ENCODE data around the gene PYY. TPM values are rescaled to one million over a fixed set of nuclear protein-coding genes. Genes with fewer than 3 reads are reported as not detected.
"Not testable (repeated sequence)": the region's sequence is repeated elsewhere in the genome, so short reads cannot be mapped to it uniquely, and the experiment has no call there.

Gene PYY
- total RNA-seq, 1 experiment from 2014 or later, result 2.0 TPM

GRCh38 chr17:43939886-43940285 lies 13.9 kb downstream of the PYY start:
- H3K23me2 ChIP-seq (ENCODE audit: insufficient read length, low read depth, low read length, poor library complexity, severe bottlenecking), result no peaks in the 10 kb centered on the region
- no peak overlapping the region for H3T11ph ChIP-seq (ENCODE audit: low read length)
- H3K27me3 Mint-ChIP-seq (ENCODE audit: low read depth), result peaks cover 51% of the 10 kb centered on the region
- H3K18ac ChIP-seq (ENCODE audit: insufficient read length, low read depth, low read length), result no peak overlapping the region
- no peaks in the 10 kb centered on the region for H3K36me3 Mint-ChIP-seq (ENCODE audit: insufficient read depth in 1 of 3, low read depth in 3 of 3)
- no peak overlapping the region for H4K5ac ChIP-seq (ENCODE audit: insufficient read length, low read depth, low read length)
- no peak overlapping the region for H3K27ac ChIP-seq (ENCODE audit: insufficient read length, low read depth, low read length)
- no peaks in the 10 kb centered on the region for H4K20me1 ChIP-seq (ENCODE audit: control insufficient read depth, insufficient read depth, insufficient read length)
- no peak overlapping the region for H3K4ac ChIP-seq (ENCODE audit: low read depth, low read length)
- H3K79me1 ChIP-seq (ENCODE audit: insufficient read depth, low read depth, low read length, poor library complexity, severe bottlenecking), result no peaks in the 10 kb centered on the region
- no peak for TF ChIP-seq CTCF (conservative IDR thresholded peaks at IDR 0.05)
- no peaks in the 10 kb centered on the region for H3K9me3 ChIP-seq (ENCODE audit: control insufficient read depth, low read depth, low read length)
- no peaks in the 10 kb centered on the region for H3K79me2 ChIP-seq (ENCODE audit: insufficient read depth, low read length)
- no peaks in the 10 kb centered on the region for H3K9me3 Mint-ChIP-seq
- H3K4me1 Mint-ChIP-seq, result peaks cover 9 to 20% of the 10 kb centered on the region in 2 experiments
- no peak overlapping the region for H3K23ac ChIP-seq (ENCODE audit: insufficient read length, low read depth, low read length)
- H3K27me3 ChIP-seq (ENCODE audit: insufficient read depth, low read length), result peaks cover 4% of the 10 kb centered on the region
- no peak overlapping the region for H3K4me2 ChIP-seq (ENCODE audit: insufficient read depth, insufficient read length, low read length)
- H3K9ac ChIP-seq (ENCODE audit: extremely low read depth, insufficient read length, low read length), result no peak overlapping the region
- H3K4me3 Mint-ChIP-seq, result no peak overlapping the region
- no peak overlapping the region for H2BK12ac ChIP-seq (ENCODE audit: insufficient read length, low read depth, low read length)
- no peak overlapping the region for H2BK120ac ChIP-seq (ENCODE audit: low read depth, low read length, poor library complexity, severe bottlenecking)
- H2BK20ac ChIP-seq (ENCODE audit: low read depth, low read length, poor library complexity, severe bottlenecking), result no peak overlapping the region
- H4K91ac ChIP-seq (ENCODE audit: insufficient read length, low read depth, low read length), result no peak overlapping the region
- H3K4me1 ChIP-seq (ENCODE audit: insufficient read depth, low read length), result no peaks in the 10 kb centered on the region
- H2AFZ ChIP-seq (ENCODE audit: low read length), result no peak overlapping the region
- H2BK5ac ChIP-seq (ENCODE audit: insufficient read length, low read length), result no peak overlapping the region
- whole genome bisulfite sequencing (ENCODE audit: extremely low coverage, insufficient read length, low lambda C conversion rate), result no CpG with 5 or more reads among the region's 5 CpGs
- no peak overlapping the region for H3K14ac ChIP-seq (ENCODE audit: insufficient read depth, low read length)
- no peak overlapping the region for H3K56ac ChIP-seq (ENCODE audit: insufficient read length, low read depth, low read length)
- no peak overlapping the region for H2AK5ac ChIP-seq (ENCODE audit: insufficient read length, low read length)
- no peak overlapping the region for H2BK15ac ChIP-seq (ENCODE audit: low read depth, low read length)
- no peak overlapping the region for H3K27ac Mint-ChIP-seq
- no peak overlapping the region for H4K8ac ChIP-seq (replicated peaks; ENCODE audit: insufficient read length, low read depth, low read length)
- DNase-seq, result no peak

- not testable (repeated sequence) for H2BK12ac ChIP-seq (ENCODE audit: insufficient read length, low read depth, low read length); H2BK120ac ChIP-seq (ENCODE audit: low read depth, low read length, poor library complexity, severe bottlenecking); H3K4me3 Mint-ChIP-seq; DNase-seq; H3K18ac ChIP-seq (ENCODE audit: insufficient read length, low read depth, low read length); H3K79me2 ChIP-seq (ENCODE audit: insufficient read depth, low read length); H3K27me3 ChIP-seq (ENCODE audit: insufficient read depth, low read length); H4K5ac ChIP-seq (ENCODE audit: insufficient read length, low read depth, low read length); H2BK5ac ChIP-seq (ENCODE audit: insufficient read length, low read length); H3K23ac ChIP-seq (ENCODE audit: insufficient read length, low read depth, low read length); H3K9me3 Mint-ChIP-seq; H3K23me2 ChIP-seq (ENCODE audit: insufficient read length, low read depth, low read length, poor library complexity, severe bottlenecking); H3K14ac ChIP-seq (ENCODE audit: insufficient read depth, low read length); H3K56ac ChIP-seq (ENCODE audit: insufficient read length, low read depth, low read length); H3K27ac ChIP-seq (ENCODE audit: insufficient read length, low read depth, low read length); H4K20me1 ChIP-seq (ENCODE audit: control insufficient read depth, insufficient read depth, insufficient read length); H4K8ac ChIP-seq (replicated peaks; ENCODE audit: insufficient read length, low read depth, low read length); H3K9ac ChIP-seq (ENCODE audit: extremely low read depth, insufficient read length, low read length); H3K4ac ChIP-seq (ENCODE audit: low read depth, low read length); H3K27ac Mint-ChIP-seq; H4K91ac ChIP-seq (ENCODE audit: insufficient read length, low read depth, low read length); H2AFZ ChIP-seq (ENCODE audit: low read length); H2AK5ac ChIP-seq (ENCODE audit: insufficient read length, low read length); H2BK15ac ChIP-seq (ENCODE audit: low read depth, low read length); H3K79me1 ChIP-seq (ENCODE audit: insufficient read depth, low read depth, low read length, poor library complexity, severe bottlenecking); H3K4me1 ChIP-seq (ENCODE audit: insufficient read depth, low read length); H3K4me2 ChIP-seq (ENCODE audit: insufficient read depth, insufficient read length, low read length); H3K9me3 ChIP-seq (ENCODE audit: control insufficient read depth, low read depth, low read length); H3T11ph ChIP-seq (ENCODE audit: low read length); H2BK20ac ChIP-seq (ENCODE audit: low read depth, low read length, poor library complexity, severe bottlenecking); H3K36me3 Mint-ChIP-seq (ENCODE audit: insufficient read depth in 1 of 3, low read depth in 3 of 3)
- H3K27me3 Mint-ChIP-seq (ENCODE audit: low read depth), result peaks cover 52% of the 10 kb centered on the region
- WGBS (ENCODE audit: extremely low coverage, insufficient read length, low lambda C conversion rate), result no CpG with 5 or more reads among the region's 3 CpGs
- peaks cover 9 to 20% of the 10 kb centered on the region in 2 experiments for H3K4me1 Mint-ChIP-seq
Observed at GRCh38 chr17:43939452-43939851, 14.3 kb downstream of the PYY start.

Data from H9 (cell line).